Keratinocyte (primary cell): ENCODE results near the gene TIGD6. TPM values are rescaled to one million over a fixed set of nuclear protein-coding genes. Genes with fewer than 3 reads are reported as not detected.

Experiments used
- DNase-seq: peaks from one replicate; pipeline ENCODE4 v3.0.0-alpha.2; 2011; ENCODE audit warnings: low read depth, missing footprints, low spot score
- FAIRE-seq: peaks from 2 replicates; lab custom pipeline; 2011; peaks lifted over from hg19 to GRCh38; lab: Jason Lieb, UNC
- H2AFZ ChIP-seq: 2 replicates; pipeline ENCODE4 v1.6.0; 2012; ENCODE audit warnings: low read length, control low read depth, inconsistent platforms; ENCODE audit not compliant: control insufficient read depth
- H3K27ac ChIP-seq: 2 replicates; pipeline ENCODE4 v1.5.1; 2011; ENCODE audit warnings: low read length; ENCODE audit not compliant: control insufficient read depth, insufficient read depth
- H3K27me3 ChIP-seq: 3 replicates; pipeline ENCODE4 v1.6.0; 2011; ENCODE audit warnings: low read length; ENCODE audit not compliant: control insufficient read depth, insufficient read depth; ENCODE audit errors: extremely low read depth
- H3K36me3 ChIP-seq, 2 experiments: 2 replicates in 1 of 2; 3 replicates in 1 of 2; pipeline ENCODE4 v1.5.1; 2011; ENCODE audit warnings: low read length in 2 of 2, mild to moderate bottlenecking in 1 of 2; ENCODE audit not compliant: control insufficient read depth in 2 of 2, insufficient read depth in 2 of 2; ENCODE audit errors: extremely low read depth in 1 of 2
- H3K4me1 ChIP-seq: 3 replicates; pipeline ENCODE4 v1.5.1; 2011; ENCODE audit warnings: low read length; ENCODE audit not compliant: control insufficient read depth, insufficient read depth; ENCODE audit errors: extremely low read depth
- H3K4me2 ChIP-seq: 3 replicates; pipeline ENCODE4 v1.6.0; 2011; ENCODE audit warnings: low read depth, low read length; ENCODE audit not compliant: control insufficient read depth, insufficient read depth; ENCODE audit errors: extremely low read depth
- H3K4me3 ChIP-seq, 3 experiments: fragments of 200-600 bp in 1 of 3; sonication (generic) in 1 of 3; 2 replicates in 2 of 3; 3 replicates in 1 of 3; pipeline ENCODE4 v1.5.1; 2011 to 2016; ENCODE audit warnings: low read length in 3 of 3, mild to moderate bottlenecking in 3 of 3, control low read depth in 2 of 3, inconsistent platforms in 1 of 3, low read depth in 1 of 3, mixed read lengths in 1 of 3, mixed run types in 1 of 3, moderate library complexity in 1 of 3; ENCODE audit not compliant: control insufficient read depth in 2 of 3, insufficient read depth in 2 of 3; ENCODE audit errors: extremely low read depth in 1 of 3
- H3K79me2 ChIP-seq: 2 replicates; pipeline ENCODE4 v1.6.0; 2012; ENCODE audit warnings: low read length; ENCODE audit not compliant: control insufficient read depth, insufficient read depth
- H3K9ac ChIP-seq: 3 replicates; pipeline ENCODE4 v1.6.0; 2011; ENCODE audit warnings: low read length; ENCODE audit not compliant: control insufficient read depth, insufficient read depth; ENCODE audit errors: extremely low read depth
- H3K9me1 ChIP-seq: 3 replicates; pipeline ENCODE4 v1.6.0; 2011; ENCODE audit warnings: low read length; ENCODE audit not compliant: control insufficient read depth, insufficient read depth; ENCODE audit errors: extremely low read depth
- H3K9me3 ChIP-seq: 2 replicates; pipeline ENCODE4 v1.5.1; 2012; ENCODE audit warnings: low read depth, low read length; ENCODE audit not compliant: control insufficient read depth
- H4K20me1 ChIP-seq: 3 replicates; pipeline ENCODE4 v1.6.0; 2011; ENCODE audit warnings: low read length; ENCODE audit not compliant: control insufficient read depth, insufficient read depth; ENCODE audit errors: extremely low read depth
- CTCF ChIP-seq, 3 experiments: IDR thresholded peaks in 1 of 3; conservative IDR thresholded peaks in 1 of 3; optimal IDR thresholded peaks in 1 of 3; 2 replicates in 2 of 3; 3 replicates in 1 of 3; pipeline versions ENCODE3 to v1.5.1; 2011; ENCODE audit warnings: low read length in 3 of 3, mild to moderate bottlenecking in 3 of 3, moderate library complexity in 2 of 3, control low read depth in 1 of 3, inconsistent platforms in 1 of 3; ENCODE audit not compliant: insufficient read depth in 2 of 3; ENCODE audit errors: extremely low read depth in 1 of 3
- EZH2 ChIP-seq: IDR thresholded peaks from one replicate; pipeline ENCODE4 v1.6.1; 2012; ENCODE audit warnings: inconsistent platforms, mild to moderate bottlenecking, low read length, moderate library complexity
- dilution Hi-C: fragments of 300-500 bp; cut with MboI; formaldehyde crosslinking; loops from one replicate; pipeline ENCODE4 v1.7.0; 2020; ENCODE audit warnings: low sequenced_read_pairs; ENCODE audit not compliant: extremely low pct_ligation_motif_present
- polyA plus RNA-seq, 5 experiments: library from polyadenylated mRNA; depleted of rRNA in 3 of 5; stranded (reverse) in 3 of 5; stranded (forward) in 1 of 5; unstranded in 1 of 5; fragments of >200 nt; gene quantifications; 1 replicate in 1 of 5; 2 replicates in 3 of 5; 3 replicates in 1 of 5; pipeline versions ENCODE4 v1.2.1 to v1.2.3, GENCODE V29; 2011 to 2012; ENCODE audit warnings: missing spikeins in 2 of 5, low read depth in 1 of 5, low replicate concordance in 1 of 5

Gene TIGD6
- polyA plus RNA-seq, 1 donor (not counting 4 experiments of a cell fraction or from before 2014, with no cell fraction given) = 4.1 TPM

DNA sequence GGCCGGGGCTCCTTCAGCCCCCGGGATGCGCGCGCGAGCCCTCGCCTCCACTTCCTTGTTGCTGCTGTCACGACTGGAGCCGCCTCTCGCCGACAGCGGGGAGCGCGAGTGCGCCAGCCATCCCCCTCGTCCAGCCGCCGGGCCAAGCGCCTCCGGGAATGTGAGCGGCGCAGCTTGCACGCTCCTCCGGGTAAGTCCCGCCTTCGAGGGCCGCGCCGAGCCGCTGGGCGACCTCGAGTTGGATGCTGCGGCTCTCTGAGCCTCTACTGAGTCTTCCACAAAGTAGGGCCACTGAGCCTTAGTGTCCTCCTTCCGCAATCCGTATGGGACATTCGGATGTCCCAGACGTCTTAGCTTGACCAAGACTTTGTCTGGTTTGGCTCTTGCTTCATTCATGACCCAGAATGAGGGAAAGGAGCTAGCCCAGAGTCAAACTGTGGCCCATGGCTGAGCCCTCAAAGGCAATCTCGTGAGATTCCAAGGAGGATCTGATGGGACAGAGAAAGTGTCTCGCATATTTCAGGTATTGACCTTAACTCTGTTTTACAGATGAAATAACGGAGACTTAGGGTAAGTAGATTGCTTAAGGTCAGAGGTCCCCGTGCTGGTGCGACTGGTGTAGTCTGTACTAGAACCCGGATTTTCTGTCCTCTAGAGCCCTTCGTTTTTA is 671 bp upstream of the TIGD6 start:
- Histone ChIP-seq H3K27me3 (no peaks in the 10 kb centered on the region), H2AFZ (peak overlapping the region; percentile 92), H3K9me3 (no peaks in the 10 kb centered on the region), H3K4me3 (peak overlapping the region; percentile 88 to 98 (median 96)), H3K36me3 (peaks cover 2 to 14% of the 10 kb centered on the region in 2 experiments), H3K4me2 (peak overlapping the region; percentile 84), H3K27ac (peak overlapping the region; percentile 90), H3K4me1 (peaks cover 26% of the 10 kb centered on the region), H3K9me1 (peaks cover 4% of the 10 kb centered on the region), H3K79me2 (peaks cover 46% of the 10 kb centered on the region), H4K20me1 (peaks cover 5% of the 10 kb centered on the region), H3K9ac (peak overlapping the region; percentile 94)
- TF ChIP-seq CTCF (optimal IDR thresholded peaks at IDR 0.05 in 1 of 3, IDR thresholded peaks at IDR 0.05 in 1 of 3, conservative IDR thresholded peaks at IDR 0.05 in 1 of 3; ENCODE audit: extremely low read depth in 1 of 3, insufficient read depth in 2 of 3, low read length in 3 of 3) (no peak), EZH2 (no peak)
- DNase-seq (no peak), FAIRE-seq (no peak)
- dilution Hi-C loops = no loop called here

DNA sequence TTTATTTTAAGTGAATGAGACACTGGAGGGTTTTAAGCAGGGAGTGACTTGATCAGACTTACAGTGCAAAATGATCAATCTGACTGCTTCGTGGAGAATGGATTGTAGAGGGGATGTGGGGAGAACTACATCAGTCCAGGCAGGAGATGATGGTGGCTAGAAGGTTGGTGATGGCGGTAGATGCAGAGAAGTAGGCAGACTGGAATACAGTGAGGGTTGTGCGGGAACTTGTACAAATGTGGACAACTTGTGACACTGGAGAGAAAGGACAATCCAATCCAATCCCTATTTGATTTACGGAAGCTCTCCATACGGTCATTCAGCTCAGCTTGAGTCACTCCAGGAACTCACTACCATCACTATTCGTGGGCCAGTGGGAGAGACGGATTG is 593 bp downstream of the TIGD6 start:
- H3K79me2 ChIP-seq = peaks cover 37% of the 10 kb centered on the region
- TF ChIP-seq CTCF (optimal IDR thresholded peaks at IDR 0.05 in 1 of 3, IDR thresholded peaks at IDR 0.05 in 1 of 3, conservative IDR thresholded peaks at IDR 0.05 in 1 of 3; ENCODE audit: extremely low read depth in 1 of 3, insufficient read depth in 2 of 3, low read length in 3 of 3) = no peak
- no peak for TF ChIP-seq EZH2
- H3K9me1 ChIP-seq = no peaks in the 10 kb centered on the region
- H3K4me1 ChIP-seq = peaks cover 29% of the 10 kb centered on the region
- H4K20me1 ChIP-seq = peaks cover 5% of the 10 kb centered on the region
- dilution Hi-C loops = no loop called here
- H2AFZ ChIP-seq = peak overlapping the region; percentile 92
- no peaks in the 10 kb centered on the region for H3K9me3 ChIP-seq
- no peak for DNase-seq
- peak overlapping the region; percentile 84 for H3K4me2 ChIP-seq
- H3K27me3 ChIP-seq = no peaks in the 10 kb centered on the region
- peak overlapping the region; percentile 94 for H3K9ac ChIP-seq
- peak overlapping the region; percentile 90 for H3K27ac ChIP-seq
- H3K36me3 ChIP-seq = peaks cover 7 to 10% of the 10 kb centered on the region in 2 experiments
- peak; percentile 55 for FAIRE-seq
- peak overlapping the region; percentile 88 to 98 (median 96) for H3K4me3 ChIP-seq
